Stimulated activated memory B cell treated with anti-CD40 and anti-IgM and Interleukin-4, amounts not matched to agents 10 μg/mL and 1 μg/mL and 100 μg/mL, for 72 hours (primary cell): ENCODE data around the gene RXRB.

ENCODE experiments used
- ATAC-seq: fragments of 150-1000 bp; cut with Tn5 transposase; 2 replicates; pipeline ENCODE4 v1.10.0; 2021
- H3K27ac Mint-ChIP-seq: one replicate; pipeline ENCODE4 v1.8.0; 2022; ENCODE audit warnings: mild to moderate bottlenecking, mixed read lengths
- H3K27me3 Mint-ChIP-seq: one replicate; pipeline ENCODE4 v1.8.0; 2022; ENCODE audit warnings: mixed read lengths
- H3K36me3 Mint-ChIP-seq: one replicate; pipeline ENCODE4 v1.8.0; 2022; ENCODE audit warnings: mixed read lengths
- H3K4me1 Mint-ChIP-seq: one replicate; pipeline ENCODE4 v1.8.0; 2022; ENCODE audit warnings: mixed read lengths
- H3K4me3 Mint-ChIP-seq: one replicate; pipeline ENCODE4 v1.8.0; 2022; ENCODE audit warnings: mild to moderate bottlenecking, moderate library complexity, mixed read lengths
- H3K9me3 Mint-ChIP-seq: one replicate; pipeline ENCODE4 v1.8.0; 2022; ENCODE audit warnings: mixed read lengths

The RXRB gene

DNA sequence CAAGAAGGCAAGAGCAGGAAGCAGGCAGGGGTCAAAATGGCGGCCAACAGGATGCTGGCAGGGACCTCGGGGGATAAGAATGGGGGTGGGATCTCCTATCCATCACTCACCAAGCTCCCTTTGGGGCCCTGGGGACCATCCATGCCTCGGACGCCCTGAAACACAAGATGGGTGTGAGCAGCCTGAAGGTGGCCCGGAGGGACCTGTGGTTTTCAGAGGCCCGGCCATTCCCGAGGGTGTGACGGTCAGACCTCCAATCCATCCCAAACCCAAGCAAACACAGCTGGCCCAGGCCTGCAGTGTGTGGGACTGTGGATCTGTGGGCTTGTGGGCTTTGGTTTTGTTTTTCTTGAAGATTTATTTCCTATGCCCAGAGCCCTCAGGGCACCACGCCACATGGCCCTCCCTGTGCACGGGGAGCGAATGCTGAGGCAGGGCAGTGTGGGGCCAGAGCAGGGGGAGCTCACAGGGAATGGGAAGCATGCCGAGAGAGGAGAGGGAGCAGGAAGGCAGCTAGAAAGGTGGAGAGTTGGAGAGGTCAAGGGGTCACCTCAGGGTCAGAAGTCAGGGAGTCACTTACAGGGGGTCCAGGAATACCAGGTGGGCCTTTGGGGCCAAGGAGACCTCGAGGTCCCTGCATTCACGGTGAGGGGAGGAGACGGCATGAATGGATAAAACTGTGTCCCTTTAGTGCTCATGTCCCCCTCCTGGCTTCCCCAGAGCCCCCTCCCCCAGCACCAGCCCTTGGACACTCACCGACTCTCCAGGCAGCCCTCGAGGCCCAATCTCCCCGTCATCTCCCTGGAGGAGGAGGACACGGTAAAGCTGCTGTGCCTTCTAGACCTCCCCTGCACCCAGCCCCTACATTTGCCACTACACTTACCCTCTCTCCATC lies 22.7 kb downstream of the RXRB start:
- no peak overlapping the region for H3K27ac Mint-ChIP-seq
- peaks cover 54% of the 10 kb centered on the region for H3K27me3 Mint-ChIP-seq
- no peak overlapping the region for H3K4me3 Mint-ChIP-seq
- H3K9me3 Mint-ChIP-seq, result peaks cover 3% of the 10 kb centered on the region
- peaks cover 3% of the 10 kb centered on the region for H3K36me3 Mint-ChIP-seq
- peaks cover 4% of the 10 kb centered on the region for H3K4me1 Mint-ChIP-seq
- no peak for ATAC-seq

DNA sequence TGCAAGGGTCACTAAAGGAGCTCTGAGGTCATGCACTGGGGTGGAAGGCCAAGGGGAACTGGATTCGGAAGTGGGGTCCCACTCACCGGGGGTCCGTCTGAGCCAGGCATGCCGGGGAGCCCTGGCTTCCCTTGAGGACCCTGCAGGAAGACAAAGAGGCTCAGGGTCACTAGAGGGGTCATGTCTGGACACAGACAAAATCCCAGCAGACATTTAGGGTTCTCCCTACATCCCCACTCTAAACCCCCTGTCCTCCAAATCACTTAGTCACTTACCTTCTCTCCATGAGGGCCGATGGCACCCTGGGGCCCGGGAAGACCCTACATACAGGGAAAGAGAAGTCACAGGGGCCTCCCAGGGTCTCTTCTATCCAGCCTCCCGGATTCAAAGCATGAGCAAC lies 23.6 kb downstream of the RXRB start:
- H3K4me3 Mint-ChIP-seq, result no peak overlapping the region
- H3K27ac Mint-ChIP-seq, result no peak overlapping the region
- no peaks in the 10 kb centered on the region for H3K36me3 Mint-ChIP-seq
- no peak for ATAC-seq
- no peaks in the 10 kb centered on the region for H3K9me3 Mint-ChIP-seq
- H3K27me3 Mint-ChIP-seq, result peaks cover 63% of the 10 kb centered on the region
- peaks cover 7% of the 10 kb centered on the region for H3K4me1 Mint-ChIP-seq

DNA sequence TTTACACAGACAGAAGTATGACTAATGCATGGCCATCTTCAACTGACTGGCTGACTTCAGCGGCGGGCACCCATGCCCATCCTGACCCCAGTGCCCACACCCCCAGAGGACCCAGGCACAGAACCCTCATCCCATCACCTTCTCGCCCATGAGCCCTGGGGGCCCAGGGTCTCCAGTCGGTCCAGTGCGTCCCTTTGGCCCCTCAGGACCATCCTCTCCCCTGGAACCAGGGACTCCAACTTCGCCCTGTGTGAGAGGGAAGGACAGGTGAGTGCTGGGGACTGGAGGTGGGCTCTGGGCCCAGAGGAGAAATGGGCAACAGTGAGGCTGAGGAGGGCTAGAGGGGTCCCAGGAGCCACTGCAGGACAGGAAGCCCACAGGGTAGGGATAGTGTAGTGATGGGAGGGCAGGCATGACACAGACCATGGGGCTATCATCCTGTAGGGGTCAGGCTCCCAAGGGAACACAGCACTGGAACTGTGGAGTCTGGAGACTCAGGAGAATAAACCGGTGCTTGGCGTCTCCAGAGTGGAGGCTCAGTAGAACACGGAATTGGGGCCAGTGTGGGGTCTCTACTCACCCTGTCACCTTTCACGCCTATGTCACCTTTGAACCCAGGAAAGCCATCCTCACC lies 24.9 kb downstream of the RXRB start:
- Mint-ChIP-seq H3K4me3 (no peak overlapping the region), H3K9me3 (no peaks in the 10 kb centered on the region), H3K4me1 (peaks cover 12% of the 10 kb centered on the region), H3K27me3 (peaks cover 63% of the 10 kb centered on the region), H3K27ac (no peak overlapping the region), H3K36me3 (no peaks in the 10 kb centered on the region)
- ATAC-seq, result no peak

DNA sequence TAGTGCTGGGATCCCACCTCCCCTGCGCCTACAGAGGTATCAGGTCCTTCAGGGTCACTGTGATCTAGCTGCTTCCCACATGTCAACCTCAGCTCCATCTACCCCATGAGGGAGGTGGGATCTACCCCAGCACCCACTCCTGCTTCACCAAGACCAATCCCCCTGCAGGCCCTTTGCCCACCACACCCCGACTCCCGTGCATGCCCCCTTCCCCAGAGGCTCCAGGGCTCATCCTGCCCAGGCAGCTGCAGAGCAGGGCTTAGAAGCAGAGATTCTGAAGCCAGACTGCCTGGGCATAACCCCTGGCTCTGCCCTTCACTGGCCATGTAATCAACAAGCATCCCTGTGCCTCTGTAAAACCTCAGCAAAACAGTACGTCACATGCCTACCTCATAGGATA lies 25.7 kb downstream of the RXRB start:
- H3K27ac Mint-ChIP-seq, result no peak overlapping the region
- no peak for ATAC-seq

DNA sequence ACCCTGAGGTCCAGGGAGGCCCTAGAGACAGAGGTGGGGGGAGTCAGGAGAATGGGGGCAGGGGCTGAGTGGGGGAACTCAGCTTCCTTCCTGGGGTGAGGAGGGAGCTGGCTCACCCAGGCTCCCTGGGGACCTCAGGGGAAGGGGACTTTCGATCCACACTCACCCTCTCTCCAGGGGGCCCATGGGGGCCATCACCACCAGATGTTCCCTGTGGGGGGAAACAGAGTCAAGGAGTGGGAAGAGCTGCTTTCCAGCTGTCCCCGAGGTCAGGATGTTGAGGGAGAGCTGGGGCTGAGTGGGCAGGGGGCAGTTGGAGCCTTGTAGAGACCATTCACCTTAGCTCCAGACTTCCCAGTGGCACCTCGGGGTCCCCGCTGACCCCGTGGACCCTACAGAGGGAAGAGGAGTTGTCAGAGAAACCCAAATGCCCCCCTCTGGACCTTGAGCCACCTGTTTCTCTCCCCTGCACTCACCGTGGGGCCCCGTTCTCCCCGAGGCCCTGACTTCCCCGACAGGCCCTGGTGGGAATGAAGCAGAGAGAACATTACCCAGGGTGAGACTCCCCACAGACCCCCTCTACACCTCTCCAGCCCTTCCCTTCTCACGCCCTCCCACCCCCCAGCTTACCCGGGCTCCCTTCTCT lies 26.8 kb downstream of the RXRB start:
- peaks cover 29% of the 10 kb centered on the region for H3K4me1 Mint-ChIP-seq
- ATAC-seq, result no peak
- no peaks in the 10 kb centered on the region for H3K36me3 Mint-ChIP-seq
- no peaks in the 10 kb centered on the region for H3K9me3 Mint-ChIP-seq
- H3K27me3 Mint-ChIP-seq, result peaks cover 71% of the 10 kb centered on the region
- no peak overlapping the region for H3K4me3 Mint-ChIP-seq
- H3K27ac Mint-ChIP-seq, result no peak overlapping the region

More for the DNA sequence above, 25.7 kb downstream of the RXRB start:
- H3K27me3 Mint-ChIP-seq, result peaks cover 63% of the 10 kb centered on the region
- H3K4me1 Mint-ChIP-seq, result peaks cover 19% of the 10 kb centered on the region
- H3K36me3 Mint-ChIP-seq, result no peaks in the 10 kb centered on the region
- H3K4me3 Mint-ChIP-seq, result no peak overlapping the region
- H3K9me3 Mint-ChIP-seq, result no peaks in the 10 kb centered on the region

DNA sequence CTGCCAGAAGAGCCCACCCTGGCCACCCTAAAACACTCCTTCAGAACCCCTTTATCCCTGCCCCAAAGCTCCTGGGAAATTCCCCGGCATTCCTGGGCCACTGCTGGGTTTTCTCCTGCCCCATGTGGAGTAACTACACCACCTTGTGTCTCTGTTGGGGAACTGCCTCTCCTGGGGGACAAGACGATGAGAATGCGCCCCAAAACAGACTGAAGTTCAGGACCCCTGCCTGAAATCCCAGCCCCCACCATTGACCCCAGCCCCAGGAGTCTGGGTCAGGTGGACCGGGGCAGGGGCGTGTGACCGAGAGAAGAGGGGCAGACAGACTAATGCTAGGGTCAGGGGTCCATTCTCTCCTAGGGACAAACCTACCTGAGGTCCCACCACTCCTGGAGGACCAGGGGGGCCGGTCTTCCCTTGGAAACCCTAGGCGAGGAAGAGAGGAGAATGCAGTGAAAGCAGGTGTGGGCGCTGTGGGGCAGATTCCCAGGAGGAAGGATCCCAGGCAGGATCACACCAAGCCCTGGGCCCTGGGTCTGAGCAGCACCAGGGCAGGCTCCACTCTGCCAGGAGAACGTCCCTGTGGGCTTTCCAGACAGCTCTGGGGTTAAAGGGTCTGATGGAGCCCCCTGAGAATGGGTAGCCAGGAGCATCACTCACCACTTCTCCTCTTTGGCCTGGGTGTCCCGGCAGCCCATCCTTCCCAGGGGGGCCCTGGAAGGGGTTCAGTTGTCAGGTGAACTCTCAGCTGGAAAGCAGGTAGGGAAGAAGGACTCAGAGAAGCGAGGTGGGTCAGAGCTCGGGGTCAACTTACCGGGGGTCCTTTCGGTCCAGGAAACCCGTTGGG lies 27.6 kb downstream of the RXRB start:
- H3K9me3 Mint-ChIP-seq, result no peaks in the 10 kb centered on the region
- no peaks in the 10 kb centered on the region for H3K36me3 Mint-ChIP-seq
- peaks cover 64% of the 10 kb centered on the region for H3K27me3 Mint-ChIP-seq
- H3K27ac Mint-ChIP-seq, result peak overlapping the region; percentile 10
- peaks cover 29% of the 10 kb centered on the region for H3K4me1 Mint-ChIP-seq
- H3K4me3 Mint-ChIP-seq, result no peak overlapping the region
- no peak for ATAC-seq

DNA sequence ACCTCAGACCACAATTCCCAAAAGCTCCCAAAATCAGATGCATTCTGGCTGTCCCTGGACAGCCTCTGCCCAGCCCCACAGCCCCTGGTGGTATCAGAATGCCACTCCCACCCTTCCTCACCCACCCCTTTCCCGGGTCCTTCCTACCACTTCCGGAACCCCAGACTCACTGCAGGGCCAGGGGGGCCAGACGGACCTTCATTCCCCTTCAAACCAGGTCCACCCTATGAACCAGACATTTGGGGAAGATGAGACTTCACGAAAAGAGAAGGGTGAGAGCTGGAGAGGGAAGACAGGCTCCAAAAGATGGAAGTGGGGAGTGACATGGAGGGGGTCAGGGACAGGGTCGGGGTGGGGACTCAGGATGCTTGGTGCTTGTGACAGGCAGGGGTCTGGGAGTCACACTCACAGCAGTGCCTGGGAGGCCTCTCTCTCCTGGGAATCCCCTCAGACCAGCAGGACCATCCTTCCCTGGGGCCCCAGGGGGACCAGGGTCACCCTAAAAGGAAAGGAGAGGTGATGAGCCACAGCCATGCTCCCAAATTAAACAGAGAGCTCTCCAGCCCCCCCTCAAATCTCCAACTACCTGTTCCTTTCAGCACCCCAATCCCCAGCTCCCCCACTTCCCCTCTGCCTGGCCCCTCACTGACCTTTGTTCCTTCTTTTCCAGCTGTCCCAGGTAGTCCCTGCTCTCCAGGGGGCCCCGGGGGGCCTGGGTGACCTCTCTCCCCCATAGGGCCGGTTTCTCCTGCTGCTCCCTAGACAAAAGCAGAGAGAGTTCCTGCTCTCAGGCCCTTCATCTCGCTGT lies 28.4 kb downstream of the RXRB start:
- no peak for ATAC-seq
- Mint-ChIP-seq H3K27ac (peak overlapping the region; percentile 10), H3K9me3 (no peaks in the 10 kb centered on the region), H3K4me3 (no peak overlapping the region), H3K36me3 (no peaks in the 10 kb centered on the region), H3K4me1 (peaks cover 29% of the 10 kb centered on the region), H3K27me3 (peaks cover 56% of the 10 kb centered on the region)

DNA sequence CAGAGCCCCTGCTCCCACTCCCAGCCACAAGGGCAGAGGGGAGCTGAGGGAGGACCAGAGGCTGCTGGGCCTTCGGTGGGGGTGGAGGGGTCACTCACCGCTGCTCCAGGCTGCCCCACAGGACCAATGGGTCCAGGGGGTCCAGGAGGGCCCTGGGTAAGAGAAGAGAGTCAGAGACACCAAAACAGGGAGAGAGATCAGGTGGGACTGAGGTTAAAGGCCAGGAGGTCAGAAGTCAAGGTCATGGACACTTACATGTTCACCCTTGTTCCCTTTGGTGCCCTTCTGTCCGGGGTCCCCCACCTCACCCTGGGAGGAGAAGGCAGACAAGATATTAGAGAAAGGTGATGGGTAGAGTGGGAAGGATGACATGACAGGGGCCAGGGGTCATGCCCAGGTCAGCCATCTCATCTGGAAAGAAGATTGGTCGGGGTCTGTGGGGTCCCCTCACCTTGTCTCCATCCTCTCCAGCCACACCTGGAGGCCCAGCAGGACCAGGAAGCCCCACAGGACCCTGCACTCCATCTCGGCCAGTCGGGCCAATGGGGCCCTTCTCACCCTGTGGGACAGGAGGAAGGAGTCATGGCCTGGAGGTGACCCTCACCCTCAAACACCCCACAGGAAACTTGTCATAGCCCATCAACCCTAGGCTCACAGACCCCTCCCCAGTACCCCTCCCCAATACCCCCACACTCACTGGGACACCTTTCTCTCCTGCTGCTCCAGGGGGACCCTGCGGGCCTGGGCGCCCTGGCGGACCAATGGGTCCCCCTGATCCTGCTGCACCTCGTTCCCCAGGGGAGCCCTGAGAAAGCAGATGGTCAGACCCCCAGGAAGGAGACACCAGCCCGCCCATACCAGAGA lies 29.2 kb downstream of the RXRB start:
- Mint-ChIP-seq H3K27ac (peak overlapping the region; percentile 69), H3K27me3 (peaks cover 56% of the 10 kb centered on the region), H3K36me3 (no peaks in the 10 kb centered on the region), H3K9me3 (no peaks in the 10 kb centered on the region), H3K4me1 (peaks cover 29% of the 10 kb centered on the region), H3K4me3 (no peak overlapping the region)
- ATAC-seq, result no peak

DNA sequence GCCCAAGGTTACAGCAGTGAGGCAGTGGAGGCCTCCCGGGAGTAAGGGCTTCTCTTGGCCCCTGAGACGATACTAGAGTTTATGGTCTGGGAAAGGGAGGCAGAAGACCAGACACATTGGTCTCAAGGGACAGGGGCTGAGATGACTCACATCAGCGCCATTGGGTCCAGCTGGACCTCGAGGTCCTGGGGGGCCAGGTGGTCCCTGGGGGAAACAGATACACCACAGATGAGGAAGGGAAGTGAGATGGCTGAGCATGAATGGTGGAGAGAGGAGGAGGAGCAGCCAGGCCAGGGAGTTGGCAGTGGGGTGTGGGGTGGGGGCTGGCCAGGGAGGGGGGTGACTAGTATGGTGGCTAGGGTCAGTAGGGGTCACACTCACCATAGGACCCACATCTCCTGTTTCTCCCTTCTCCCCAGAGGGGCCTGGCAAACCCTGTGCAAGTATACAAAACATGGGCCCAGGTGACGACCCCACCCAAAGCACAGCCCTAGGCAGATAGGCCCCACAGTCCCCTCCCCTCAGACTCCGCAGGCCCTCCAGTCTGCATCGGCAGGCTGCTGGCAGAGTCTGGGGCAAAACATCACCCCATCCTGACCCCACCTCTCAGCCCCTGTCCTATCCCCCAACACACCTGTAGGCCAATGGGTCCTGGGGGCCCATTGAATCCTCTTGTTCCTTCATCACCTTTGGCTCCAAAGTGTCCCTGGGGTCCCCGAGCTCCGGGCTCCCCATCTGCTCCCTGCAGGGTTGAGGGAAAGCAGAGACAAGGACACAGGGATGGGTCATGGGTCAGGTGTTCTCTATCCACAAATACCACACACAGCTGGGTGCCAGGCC lies 30.1 kb downstream of the RXRB start:
- Mint-ChIP-seq H3K27me3 (peaks cover 56% of the 10 kb centered on the region), H3K4me1 (peaks cover 29% of the 10 kb centered on the region), H3K4me3 (no peak overlapping the region), H3K9me3 (no peaks in the 10 kb centered on the region), H3K27ac (peak overlapping the region; percentile 69), H3K36me3 (no peaks in the 10 kb centered on the region)
- ATAC-seq, result peak; percentile 69

DNA sequence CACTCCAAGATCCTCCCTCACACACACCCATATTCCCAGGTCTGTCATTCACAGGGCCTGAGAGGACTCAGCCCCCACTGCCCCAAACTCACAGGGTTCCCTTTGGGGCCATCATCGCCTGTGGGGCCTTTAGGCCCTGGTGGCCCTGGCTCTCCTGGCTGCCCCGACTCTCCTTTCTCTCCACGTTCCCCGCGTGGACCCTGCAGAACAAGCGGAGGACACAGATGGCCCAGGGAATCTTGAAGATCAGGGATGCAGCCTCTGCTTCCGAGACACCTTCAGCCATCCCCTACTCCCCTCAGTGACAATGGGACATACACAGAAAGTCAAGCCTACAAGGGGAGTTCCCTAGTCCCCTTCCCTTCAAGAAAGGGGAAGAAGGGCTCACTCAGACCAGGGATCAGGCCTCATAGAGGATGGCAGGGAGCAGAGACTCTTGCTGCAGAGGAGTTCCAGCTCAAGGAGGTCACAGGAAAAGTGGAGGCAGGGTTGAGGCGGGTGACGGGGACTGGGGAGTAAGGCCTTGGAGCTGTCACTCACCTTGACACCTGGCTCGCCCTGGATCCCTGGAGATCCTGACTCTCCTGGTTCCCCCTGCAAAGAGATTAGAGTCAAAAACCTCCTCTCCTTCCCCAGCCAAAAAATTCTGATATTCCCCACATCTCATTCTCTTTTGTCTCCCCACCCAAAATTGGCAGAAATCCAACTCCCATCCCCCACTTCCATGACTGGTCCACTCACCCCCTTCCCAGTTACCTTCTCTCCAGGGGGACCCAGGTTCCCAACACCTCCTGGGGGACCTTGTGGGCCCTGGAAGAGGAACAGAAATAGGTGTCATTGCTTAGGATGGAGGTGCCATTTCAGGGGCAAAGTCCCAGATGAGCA lies 30.9 kb downstream of the RXRB start:
- ATAC-seq, result no peak
- Mint-ChIP-seq H3K4me3 (no peak overlapping the region), H3K9me3 (no peaks in the 10 kb centered on the region), H3K36me3 (no peaks in the 10 kb centered on the region), H3K4me1 (peaks cover 29% of the 10 kb centered on the region), H3K27ac (peak overlapping the region; percentile 69), H3K27me3 (peaks cover 52% of the 10 kb centered on the region)

DNA sequence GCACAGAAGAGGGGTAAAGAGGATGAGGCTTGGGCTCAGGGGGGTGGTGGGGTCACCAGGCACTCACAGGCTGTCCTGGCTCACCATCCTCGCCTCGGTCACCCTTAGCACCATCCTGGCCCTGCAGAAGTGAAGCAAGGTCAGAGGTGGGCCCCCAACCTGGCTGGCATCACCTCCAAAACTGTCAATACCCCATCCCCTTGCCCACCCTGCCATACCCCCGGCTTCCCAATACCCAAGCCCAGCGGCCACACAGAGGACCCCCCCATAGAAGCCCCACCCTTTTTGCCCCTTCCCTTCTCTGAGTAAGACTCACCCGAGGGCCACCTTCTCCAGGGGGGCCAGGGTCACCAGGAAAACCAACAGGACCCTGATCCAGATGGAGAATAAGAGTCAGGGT lies 31.8 kb downstream of the RXRB start:
- Mint-ChIP-seq H3K9me3 (no peaks in the 10 kb centered on the region), H3K27ac (peak overlapping the region; percentile 69), H3K27me3 (peaks cover 58% of the 10 kb centered on the region), H3K4me3 (no peak overlapping the region), H3K4me1 (peaks cover 29% of the 10 kb centered on the region), H3K36me3 (no peaks in the 10 kb centered on the region)
- ATAC-seq, result no peak

DNA sequence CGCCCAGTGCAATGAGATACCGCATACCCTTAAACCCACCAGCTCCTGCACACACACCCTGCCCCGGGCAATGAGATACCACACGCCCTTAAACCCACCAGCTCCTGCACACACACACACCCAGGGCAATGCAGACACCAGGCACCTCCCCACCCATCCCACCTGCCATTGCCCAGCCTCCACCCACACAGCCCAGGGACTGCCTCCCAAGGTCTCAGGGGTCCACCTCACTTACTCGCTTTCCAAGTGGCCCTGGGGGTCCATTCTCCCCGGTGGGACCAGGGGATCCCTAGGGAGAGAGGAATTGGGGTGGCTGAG lies 32.2 kb downstream of the RXRB start:
- Mint-ChIP-seq H3K4me3 (no peak overlapping the region), H3K27ac (no peak overlapping the region)

More for the DNA sequence above, 32.2 kb downstream of the RXRB start:
- Mint-ChIP-seq H3K27me3 (peaks cover 57% of the 10 kb centered on the region), H3K36me3 (no peaks in the 10 kb centered on the region), H3K4me1 (peaks cover 29% of the 10 kb centered on the region), H3K9me3 (no peaks in the 10 kb centered on the region)
- ATAC-seq, result no peak
